ENCODE measurements around the gene IGSF21.

- TF ChIP-seq ZNF274 (IDR thresholded peaks at IDR 0.05; ENCODE audit: low read depth, low read length) (no peak), YY1 (IDR thresholded peaks at IDR 0.05; ENCODE audit: insufficient read depth, insufficient read length) (no peak)
Observed at GRCh38 chr1:18347559-18347958, 240.0 kb downstream of the IGSF21 start.
